Measurements from ENCODE around the gene PEAR1. TPM values are rescaled to one million over a fixed set of nuclear protein-coding genes. Genes with fewer than 3 reads are reported as not detected.

PEAR1 gene
- total RNA-seq, 1 experiment from 2014 or later: 0.39 TPM

- Mint-ChIP-seq H3K36me3 (ENCODE audit: insufficient read depth in 1 of 3, low read depth in 3 of 3) (no peaks in the 10 kb centered on the region), H3K27ac (peak overlapping the region in 1 of 3 experiments; percentile 75; a peak in 2 of 7 replicates)
- H3K9ac ChIP-seq (ENCODE audit: extremely low read depth, insufficient read length, low read length): no peak overlapping the region
Observed at GRCh38 chr1:156901966-156902915, 8.7 kb downstream of the PEAR1 start.

More at GRCh38 chr1:156901966-156902915, 8.7 kb downstream of the PEAR1 start:
- Histone ChIP-seq H2BK15ac (ENCODE audit: low read depth, low read length) (no peak overlapping the region), H4K8ac (replicated peaks; ENCODE audit: insufficient read length, low read depth, low read length) (no peak overlapping the region), H3K27me3 (ENCODE audit: insufficient read depth, low read length) (no peaks in the 10 kb centered on the region; the same call in 1 of the 2 replicates), H3K4me2 (ENCODE audit: insufficient read depth, insufficient read length, low read length) (no peak overlapping the region), H4K5ac (ENCODE audit: insufficient read length, low read depth, low read length) (no peak overlapping the region), H3K27ac (ENCODE audit: insufficient read length, low read depth, low read length) (no peak overlapping the region), H3K4ac (ENCODE audit: low read depth, low read length) (no peak overlapping the region), H3K9me3 (ENCODE audit: control insufficient read depth, low read depth, low read length) (no peaks in the 10 kb centered on the region), H3K18ac (ENCODE audit: insufficient read length, low read depth, low read length) (no peak overlapping the region), H3K79me1 (ENCODE audit: insufficient read depth, low read depth, low read length, poor library complexity, severe bottlenecking) (no peaks in the 10 kb centered on the region), H2BK12ac (ENCODE audit: insufficient read length, low read depth, low read length) (no peak overlapping the region), H3K23ac (ENCODE audit: insufficient read length, low read depth, low read length) (no peak overlapping the region), H2BK20ac (ENCODE audit: low read depth, low read length, poor library complexity, severe bottlenecking) (no peak overlapping the region), H4K91ac (ENCODE audit: insufficient read length, low read depth, low read length) (no peak overlapping the region), H3T11ph (ENCODE audit: low read length) (no peak overlapping the region), H3K4me1 (ENCODE audit: insufficient read depth, low read length) (no peaks in the 10 kb centered on the region), H3K23me2 (ENCODE audit: insufficient read length, low read depth, low read length, poor library complexity, severe bottlenecking) (no peaks in the 10 kb centered on the region), H2AFZ (ENCODE audit: low read length) (no peak overlapping the region), H2AK5ac (ENCODE audit: insufficient read length, low read length) (no peak overlapping the region), H3K14ac (ENCODE audit: insufficient read depth, low read length) (no peak overlapping the region; the same call in 1 of the 2 replicates), H4K20me1 (ENCODE audit: control insufficient read depth, insufficient read depth, insufficient read length) (no peaks in the 10 kb centered on the region), H3K56ac (ENCODE audit: insufficient read length, low read depth, low read length) (no peak overlapping the region), H2BK5ac (ENCODE audit: insufficient read length, low read length) (no peak overlapping the region), H2BK120ac (ENCODE audit: low read depth, low read length, poor library complexity, severe bottlenecking) (no peak overlapping the region), H3K79me2 (ENCODE audit: insufficient read depth, low read length) (no peaks in the 10 kb centered on the region)
- no peak overlapping the region for H3K4me3 Mint-ChIP-seq
- no peak for DNase-seq
- H3K4me1 Mint-ChIP-seq: peaks cover 6 to 25% of the 10 kb centered on the region in 2 experiments
- WGBS (ENCODE audit: extremely low coverage, insufficient read length, low lambda C conversion rate): no CpG with 5 or more reads among the region's 23 CpGs
- H3K27me3 Mint-ChIP-seq (ENCODE audit: low read depth): peaks cover 38% of the 10 kb centered on the region
- no peaks in the 10 kb centered on the region for H3K9me3 Mint-ChIP-seq
- TF ChIP-seq, protein P1, sequence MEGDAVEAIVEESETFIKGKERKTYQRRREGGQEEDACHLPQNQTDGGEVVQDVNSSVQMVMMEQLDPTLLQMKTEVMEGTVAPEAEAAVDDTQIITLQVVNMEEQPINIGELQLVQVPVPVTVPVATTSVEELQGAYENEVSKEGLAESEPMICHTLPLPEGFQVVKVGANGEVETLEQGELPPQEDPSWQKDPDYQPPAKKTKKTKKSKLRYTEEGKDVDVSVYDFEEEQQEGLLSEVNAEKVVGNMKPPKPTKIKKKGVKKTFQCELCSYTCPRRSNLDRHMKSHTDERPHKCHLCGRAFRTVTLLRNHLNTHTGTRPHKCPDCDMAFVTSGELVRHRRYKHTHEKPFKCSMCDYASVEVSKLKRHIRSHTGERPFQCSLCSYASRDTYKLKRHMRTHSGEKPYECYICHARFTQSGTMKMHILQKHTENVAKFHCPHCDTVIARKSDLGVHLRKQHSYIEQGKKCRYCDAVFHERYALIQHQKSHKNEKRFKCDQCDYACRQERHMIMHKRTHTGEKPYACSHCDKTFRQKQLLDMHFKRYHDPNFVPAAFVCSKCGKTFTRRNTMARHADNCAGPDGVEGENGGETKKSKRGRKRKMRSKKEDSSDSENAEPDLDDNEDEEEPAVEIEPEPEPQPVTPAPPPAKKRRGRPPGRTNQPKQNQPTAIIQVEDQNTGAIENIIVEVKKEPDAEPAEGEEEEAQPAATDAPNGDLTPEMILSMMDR (conservative IDR thresholded peaks at IDR 0.05): no peak
